K562 (cell line): Measurements from ENCODE around the gene SOWAHD. TPM values are rescaled to one million over a fixed set of nuclear protein-coding genes. Genes with fewer than 3 reads are reported as not detected.

Experiments
- ATAC-seq: fragments of 200-7000 bp; cut with Tn5 transposase; 3 replicates; pipeline ENCODE4 v1.9.1; 2020; ENCODE audit warnings: moderate library complexity
- BruUV-seq: library from RNA; stranded (reverse); fragments of 400-500 nt; replicated peaks from 2 replicates; lab custom pipeline; 2021; lab: Mats Ljungman, UMichigan
- CTCF ChIA-PET: fragments of 300-600 bp; formaldehyde crosslinking; extraction: SDS; loops from one replicate; lab custom pipeline; 2021; ENCODE audit warnings: low intra/inter-chr PET ratio; lab: Yijun Ruan, JAX
- POLR2A ChIA-PET: fragments of 300-600, 350-650 bp; sonication (Branson Sonifier 250); formaldehyde crosslinking; extraction: SDS; loops from one replicate; lab custom pipeline; 2021; ENCODE audit warnings: antibody characterized with exemption, inconsistent platforms; lab: Yijun Ruan, JAX
- DNase-seq, 4 experiments: peaks; one replicate each; pipeline versions ENCODE4 v3.0.0 to v3.0.0-alpha.2; 2011 to 2018; ENCODE audit warnings: low spot score in 3 of 4, mixed read lengths in 3 of 4; ENCODE audit errors: extremely low read depth in 1 of 4
- FAIRE-seq: peaks from 2 replicates; lab custom pipeline; 2011; peaks lifted over from hg19 to GRCh38; lab: Jason Lieb, UNC
- H2AFZ ChIP-seq: 2 replicates; pipeline ENCODE4 v1.6.0; 2011; ENCODE audit warnings: low read depth, low read length, control low read depth, inconsistent platforms
- H3K27ac ChIP-seq: fragments of 200-600 bp; 3 replicates; pipeline ENCODE4 v1.8.0; 2011; ENCODE audit warnings: low read depth, mild to moderate bottlenecking, control low read depth, inconsistent platforms, low read length, moderate library complexity, mixed read lengths; ENCODE audit errors: extremely low read depth
- H3K27me3 ChIP-seq, 2 experiments: fragments of 300-600 bp in 1 of 2; 2 replicates in 1 of 2; 3 replicates in 1 of 2; pipeline versions ENCODE4 v1.6.0 to v1.8.0; 2011; ENCODE audit warnings: inconsistent platforms in 2 of 2, low read length in 2 of 2, mild to moderate bottlenecking in 1 of 2, mixed read lengths in 1 of 2, moderate library complexity in 1 of 2; ENCODE audit not compliant: control insufficient read depth in 2 of 2, insufficient read depth in 2 of 2
- H3K36me3 ChIP-seq: fragments of 300-600 bp; 3 replicates; pipeline ENCODE4 v1.8.0; 2011; ENCODE audit warnings: mild to moderate bottlenecking, low read length, inconsistent platforms; ENCODE audit not compliant: control insufficient read depth, insufficient read depth
- H3K4me1 ChIP-seq, 2 experiments: fragments of 200-600 bp in 1 of 2; replicated peaks in 1 of 2; 2 replicates in 1 of 2; 3 replicates in 1 of 2; pipeline versions ENCODE4 v1.5.1 to v1.8.0; 2011; ENCODE audit warnings: inconsistent platforms in 2 of 2, low read length in 2 of 2, mild to moderate bottlenecking in 1 of 2, mixed read lengths in 1 of 2, moderate library complexity in 1 of 2; ENCODE audit not compliant: control insufficient read depth in 2 of 2, insufficient read depth in 2 of 2
- H3K4me2 ChIP-seq: 2 replicates; pipeline ENCODE4 v1.6.1; 2011; ENCODE audit warnings: low read length, control low read depth, inconsistent platforms, mixed read lengths; ENCODE audit not compliant: insufficient read depth
- H3K4me3 ChIP-seq: fragments of 200-600 bp; sonication (generic), shearing (Covaris generic); 2 replicates; pipeline ENCODE4 v1.5.1; 2016; ENCODE audit warnings: control low read depth, inconsistent platforms
- H3K79me2 ChIP-seq: fragments of 200-600 bp; 3 replicates; pipeline ENCODE4 v1.8.0; 2011; ENCODE audit warnings: low read length, inconsistent platforms; ENCODE audit not compliant: control insufficient read depth, insufficient read depth
- H3K9ac ChIP-seq, 2 experiments: 2 replicates each; pipeline versions ENCODE4 v1.6.0 to v1.6.1; 2011; ENCODE audit warnings: low read depth in 2 of 2, low read length in 2 of 2, control low read depth in 1 of 2, inconsistent platforms in 1 of 2, mild to moderate bottlenecking in 1 of 2, mixed read lengths in 1 of 2; ENCODE audit not compliant: insufficient read depth in 1 of 2
- H3K9me1 ChIP-seq: one replicate; pipeline ENCODE4 v1.6.0; 2011; ENCODE audit warnings: inconsistent platforms, mild to moderate bottlenecking, low read length, moderate library complexity; ENCODE audit not compliant: control insufficient read depth, insufficient read depth
- H3K9me3 ChIP-seq: replicated peaks from 2 replicates; pipeline ENCODE4 v1.5.1; 2011; ENCODE audit warnings: low read depth, low read length, inconsistent platforms; ENCODE audit not compliant: control insufficient read depth, insufficient read depth
- H4K20me1 ChIP-seq: replicated peaks from 2 replicates; pipeline ENCODE4 v1.6.1; 2011; ENCODE audit warnings: low read length, inconsistent platforms, mixed read lengths; ENCODE audit not compliant: control insufficient read depth, insufficient read depth
- CREM ChIP-seq: IDR thresholded peaks from 2 replicates; pipeline ENCODE4 v1.6.1; 2014; ENCODE audit warnings: antibody characterized with exemption, low read depth
- FUS ChIP-seq: fragments of 200-400 bp; formaldehyde crosslinking; optimal IDR thresholded peaks from 2 replicates; pipeline ENCODE3; 2017; ENCODE audit warnings: low read depth, low read length
- JUNB ChIP-seq: fragments of 450-650 bp; formaldehyde crosslinking; conservative IDR thresholded peaks from 2 replicates; pipeline ENCODE4 v1.4.0; 2020; ENCODE audit warnings: mild to moderate bottlenecking
- MYBL2 ChIP-seq, 2 experiments: fragments of 450-650 bp in 1 of 2; sonication (generic) in 1 of 2; formaldehyde crosslinking in 1 of 2; IDR thresholded peaks; 2 replicates each; pipeline versions ENCODE4 v1.6.1 to v1.8.1; 2017 to 2022; ENCODE audit warnings: borderline replicate concordance in 1 of 2, inconsistent platforms in 1 of 2, low read depth in 1 of 2, mild to moderate bottlenecking in 1 of 2, missing genetic modification reagents in 1 of 2, moderate library complexity in 1 of 2
- NCOA2 ChIP-seq, 2 experiments: fragments of 450-650 bp; IDR thresholded peaks; 2 replicates each; pipeline ENCODE4 v1.6.1; 2018; ENCODE audit warnings: mild to moderate bottlenecking in 2 of 2, moderate library complexity in 1 of 2; ENCODE audit not compliant: partially characterized antibody in 2 of 2
- NCOA6 ChIP-seq: fragments of 450-650 bp; IDR thresholded peaks from 2 replicates; pipeline ENCODE4 v1.6.1; 2017; ENCODE audit warnings: mild to moderate bottlenecking
- TBP ChIP-seq: optimal IDR thresholded peaks from 2 replicates; pipeline ENCODE3; 2011; ENCODE audit warnings: low read depth, low read length, improper control_type of control experiment
- WGBS: fragments of 100-300 bp; shearing (Covaris generic); methylation state at CpG from one replicate; pipeline ENCODE4 v1.1.6; 2016; ENCODE audit warnings: low coverage, mixed read lengths; ENCODE audit not compliant: insufficient coverage; ENCODE audit errors: missing lambda C conversion rate; 5-methylcytosine and 5-hydroxymethylcytosine counted together
- in situ Hi-C: fragments of 300-500 bp; cut with MboI; formaldehyde crosslinking; loops from 4 replicates; pipeline ENCODE4 v1.15.0; 2018; ENCODE audit warnings: inconsistent platforms, mixed read lengths
- intact Hi-C: fragments of 100-400 bp; cut with micrococcal nuclease; formaldehyde crosslinking; loops from 2 replicates; pipeline ENCODE4 v1.14.2; 2022
- polyA plus RNA-seq, 8 experiments: library from polyadenylated mRNA; depleted of rRNA in 4 of 8; stranded (reverse) in 5 of 8; unstranded in 3 of 8; fragments of >200 nt; fragmentation: Nextera tagmentation in 2 of 8; fragmentation: Illumina TruSeq in 1 of 8; extraction: Ambion mirVana in 2 of 8; extraction: Trizol in 1 of 8; gene quantifications; 2 replicates each; pipeline versions ENCODE4 v1.2.1 to v1.2.3, GENCODE V29; 2011 to 2014; ENCODE audit warnings: inconsistent platforms in 1 of 8, missing spikeins in 1 of 8
- total RNA-seq, 7 experiments: library from RNA; depleted of rRNA in 6 of 7; stranded (reverse); fragments of >200 nt in 6 of 7; fragmentation: Illumina TruSeq in 2 of 7; extraction: Trizol in 2 of 7; gene quantifications; 2 replicates each; pipeline versions ENCODE4 v1.2.1 to v1.2.3, GENCODE V29; 2011 to 2021; ENCODE audit warnings: low replicate concordance in 1 of 7
- TF ChIP-seq, protein P1 (sequence below): fragments of 150-350 bp; IDR thresholded peaks from 2 replicates; pipeline ENCODE4 v1.6.1; 2014; ENCODE audit warnings: low read depth, mild to moderate bottlenecking, low read length, borderline replicate concordance

The SOWAHD gene
- total and polyA plus RNA-seq, 9 of the 15 experiments (the other 6 are each of a cell fraction or from before 2014, with no cell fraction given), result 0.13 to 0.29 TPM; not detected in 7

GRCh38 chrX:119736206-119736764 is 22.1 kb upstream of the SOWAHD start:
- no peaks in the 10 kb centered on the region for H3K79me2 ChIP-seq
- WGBS, result 5% methylated on average over 11 of the region's 12 CpGs
- H3K9me3 ChIP-seq, result no peaks in the 10 kb centered on the region
- H3K36me3 ChIP-seq, result no peaks in the 10 kb centered on the region
- intact Hi-C loops, result no loop called here
- ChIA-PET POLR2A (interaction anchor here (1.2 kb wide), 1 partner anchor 9 kb away, joined by 4 read pairs; no protein-coding TSS in a partner anchor), CTCF (no interaction called here)
- ATAC-seq (no peak), FAIRE-seq (no peak), DNase-seq (no peak)
- no peak overlapping the region for H2AFZ ChIP-seq
- in situ Hi-C loops, result no loop called here
- TF ChIP-seq MYBL2 (IDR thresholded peaks at IDR 0.05; ENCODE audit: low read depth) (no peak), MYBL2 (CRISPR knock-in tag; IDR thresholded peaks at IDR 0.05; ENCODE audit: borderline replicate concordance) (no peak), FUS (no peak), JUNB (no peak), NCOA2 (IDR thresholded peaks at IDR 0.05; ENCODE audit: partially characterized antibody in 2 of 2) (no peak), NCOA6 (no peak), CREM (no peak), TBP (no peak)
- TF ChIP-seq, protein P1, sequence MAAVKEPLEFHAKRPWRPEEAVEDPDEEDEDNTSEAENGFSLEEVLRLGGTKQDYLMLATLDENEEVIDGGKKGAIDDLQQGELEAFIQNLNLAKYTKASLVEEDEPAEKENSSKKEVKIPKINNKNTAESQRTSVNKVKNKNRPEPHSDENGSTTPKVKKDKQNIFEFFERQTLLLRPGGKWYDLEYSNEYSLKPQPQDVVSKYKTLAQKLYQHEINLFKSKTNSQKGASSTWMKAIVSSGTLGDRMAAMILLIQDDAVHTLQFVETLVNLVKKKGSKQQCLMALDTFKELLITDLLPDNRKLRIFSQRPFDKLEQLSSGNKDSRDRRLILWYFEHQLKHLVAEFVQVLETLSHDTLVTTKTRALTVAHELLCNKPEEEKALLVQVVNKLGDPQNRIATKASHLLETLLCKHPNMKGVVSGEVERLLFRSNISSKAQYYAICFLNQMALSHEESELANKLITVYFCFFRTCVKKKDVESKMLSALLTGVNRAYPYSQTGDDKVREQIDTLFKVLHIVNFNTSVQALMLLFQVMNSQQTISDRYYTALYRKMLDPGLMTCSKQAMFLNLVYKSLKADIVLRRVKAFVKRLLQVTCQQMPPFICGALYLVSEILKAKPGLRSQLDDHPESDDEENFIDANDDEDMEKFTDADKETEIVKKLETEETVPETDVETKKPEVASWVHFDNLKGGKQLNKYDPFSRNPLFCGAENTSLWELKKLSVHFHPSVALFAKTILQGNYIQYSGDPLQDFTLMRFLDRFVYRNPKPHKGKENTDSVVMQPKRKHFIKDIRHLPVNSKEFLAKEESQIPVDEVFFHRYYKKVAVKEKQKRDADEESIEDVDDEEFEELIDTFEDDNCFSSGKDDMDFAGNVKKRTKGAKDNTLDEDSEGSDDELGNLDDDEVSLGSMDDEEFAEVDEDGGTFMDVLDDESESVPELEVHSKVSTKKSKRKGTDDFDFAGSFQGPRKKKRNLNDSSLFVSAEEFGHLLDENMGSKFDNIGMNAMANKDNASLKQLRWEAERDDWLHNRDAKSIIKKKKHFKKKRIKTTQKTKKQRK, result no peak
- peaks cover 14 to 47% of the 10 kb centered on the region in 2 experiments; a peak in 3 of 5 replicates for H3K27me3 ChIP-seq
- H3K4me1 ChIP-seq, result no peaks in the 10 kb centered on the region
- H3K4me2 ChIP-seq, result no peak overlapping the region
- no peak overlapping the region for H3K27ac ChIP-seq
- H3K4me3 ChIP-seq, result no peak overlapping the region
- H4K20me1 ChIP-seq, result no peaks in the 10 kb centered on the region
- H3K9me1 ChIP-seq, result no peaks in the 10 kb centered on the region
- BruUV-seq, result no TSS peak
- H3K9ac ChIP-seq, result no peak overlapping the region
